ENCODE measurements around the gene NSUN2.

NSUN2 gene

GRCh38 chr5:6586647-6587042, 46.2 kb downstream of the NSUN2 start:
- no peaks in the 10 kb centered on the region for H3K36me3 ChIP-seq (ENCODE audit: control insufficient read depth, insufficient read depth, low read length)
- TF ChIP-seq, protein P1, sequence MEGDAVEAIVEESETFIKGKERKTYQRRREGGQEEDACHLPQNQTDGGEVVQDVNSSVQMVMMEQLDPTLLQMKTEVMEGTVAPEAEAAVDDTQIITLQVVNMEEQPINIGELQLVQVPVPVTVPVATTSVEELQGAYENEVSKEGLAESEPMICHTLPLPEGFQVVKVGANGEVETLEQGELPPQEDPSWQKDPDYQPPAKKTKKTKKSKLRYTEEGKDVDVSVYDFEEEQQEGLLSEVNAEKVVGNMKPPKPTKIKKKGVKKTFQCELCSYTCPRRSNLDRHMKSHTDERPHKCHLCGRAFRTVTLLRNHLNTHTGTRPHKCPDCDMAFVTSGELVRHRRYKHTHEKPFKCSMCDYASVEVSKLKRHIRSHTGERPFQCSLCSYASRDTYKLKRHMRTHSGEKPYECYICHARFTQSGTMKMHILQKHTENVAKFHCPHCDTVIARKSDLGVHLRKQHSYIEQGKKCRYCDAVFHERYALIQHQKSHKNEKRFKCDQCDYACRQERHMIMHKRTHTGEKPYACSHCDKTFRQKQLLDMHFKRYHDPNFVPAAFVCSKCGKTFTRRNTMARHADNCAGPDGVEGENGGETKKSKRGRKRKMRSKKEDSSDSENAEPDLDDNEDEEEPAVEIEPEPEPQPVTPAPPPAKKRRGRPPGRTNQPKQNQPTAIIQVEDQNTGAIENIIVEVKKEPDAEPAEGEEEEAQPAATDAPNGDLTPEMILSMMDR (IDR thresholded peaks at IDR 0.05; ENCODE audit: insufficient read depth, low read length, poor library complexity, severe bottlenecking) = no peak
- no peaks in the 10 kb centered on the region; the same call in 1 of the 2 replicates for H3K27me3 ChIP-seq (replicated peaks; ENCODE audit: control insufficient read depth, insufficient read depth, low read length)
- no peak overlapping the region for H3K4me3 ChIP-seq (replicated peaks; ENCODE audit: low read depth, low read length)
- no peak for DNase-seq (ENCODE audit: extremely low read depth, insufficient read length)

DNA sequence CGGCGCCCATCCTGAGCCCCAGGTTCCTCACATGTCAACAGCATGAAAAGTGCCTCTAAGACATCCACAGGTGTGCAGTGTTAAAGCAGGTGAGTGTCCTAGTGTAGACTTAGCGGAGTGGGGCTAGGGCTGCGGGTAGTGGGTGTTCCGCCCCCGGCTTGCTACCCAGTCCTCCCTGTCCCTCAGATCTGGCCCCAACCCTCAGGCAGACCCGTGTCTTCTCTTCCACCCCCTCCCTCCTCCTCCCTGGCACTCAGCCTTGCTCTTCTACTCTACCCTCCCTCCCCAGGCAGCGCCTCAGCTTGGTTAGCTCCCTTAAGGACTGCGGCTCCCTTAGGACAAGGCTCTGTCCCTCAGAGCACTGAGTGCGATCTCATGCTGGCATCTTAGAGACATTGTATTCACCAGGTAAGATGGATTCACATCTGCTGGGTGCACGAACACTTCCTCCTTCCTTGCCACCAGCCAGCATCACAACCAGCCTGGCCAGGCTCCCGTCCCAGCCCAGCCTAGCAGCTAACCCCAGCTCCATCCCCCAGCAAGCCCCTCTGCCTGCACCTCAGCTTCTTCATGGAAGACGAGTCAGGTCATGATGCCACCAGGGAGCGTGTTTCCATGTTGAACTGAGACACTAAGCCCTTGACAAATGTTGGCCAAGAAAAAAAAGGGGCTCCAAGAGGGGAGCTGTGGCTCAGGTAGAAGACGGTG, 46.8 kb downstream of the NSUN2 start:
- no peaks in the 10 kb centered on the region; the same call in 1 of the 2 replicates for H3K27me3 ChIP-seq (replicated peaks; ENCODE audit: control insufficient read depth, insufficient read depth, low read length)
- no peak overlapping the region for H3K4me3 ChIP-seq (replicated peaks; ENCODE audit: low read depth, low read length)
- H3K36me3 ChIP-seq (ENCODE audit: control insufficient read depth, insufficient read depth, low read length) = no peaks in the 10 kb centered on the region
- DNase-seq (ENCODE audit: extremely low read depth, insufficient read length) = no peak
- TF ChIP-seq, protein P1 (IDR thresholded peaks at IDR 0.05; ENCODE audit: insufficient read depth, low read length, poor library complexity, severe bottlenecking) = no peak

DNA sequence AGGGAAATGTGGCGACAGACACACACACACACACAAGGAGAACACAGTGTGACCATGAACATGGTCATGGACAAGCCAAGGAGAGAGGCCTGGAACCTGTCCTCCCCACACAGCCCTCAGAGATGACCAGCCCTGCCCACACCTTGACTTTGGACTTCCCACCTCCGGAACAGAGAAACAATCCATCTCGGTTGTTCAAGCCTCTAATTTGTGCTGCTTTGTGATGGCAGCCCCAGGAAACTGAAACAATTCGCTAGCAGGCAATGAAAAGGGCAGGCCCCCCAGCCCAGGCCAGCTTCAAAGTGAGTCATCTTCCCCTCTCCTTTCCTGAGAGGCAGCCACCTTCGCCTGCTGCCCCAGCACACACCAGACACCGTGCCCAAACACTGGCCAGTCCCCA, 47.7 kb downstream of the NSUN2 start:
- Histone ChIP-seq H3K27me3 (replicated peaks; ENCODE audit: control insufficient read depth, insufficient read depth, low read length) (no peaks in the 10 kb centered on the region; the same call in 1 of the 2 replicates), H3K4me3 (replicated peaks; ENCODE audit: low read depth, low read length) (no peak overlapping the region), H3K36me3 (ENCODE audit: control insufficient read depth, insufficient read depth, low read length) (no peaks in the 10 kb centered on the region)
- TF ChIP-seq, protein P1 (IDR thresholded peaks at IDR 0.05; ENCODE audit: insufficient read depth, low read length, poor library complexity, severe bottlenecking) = no peak
- no peak for DNase-seq (ENCODE audit: extremely low read depth, insufficient read length)

DNA sequence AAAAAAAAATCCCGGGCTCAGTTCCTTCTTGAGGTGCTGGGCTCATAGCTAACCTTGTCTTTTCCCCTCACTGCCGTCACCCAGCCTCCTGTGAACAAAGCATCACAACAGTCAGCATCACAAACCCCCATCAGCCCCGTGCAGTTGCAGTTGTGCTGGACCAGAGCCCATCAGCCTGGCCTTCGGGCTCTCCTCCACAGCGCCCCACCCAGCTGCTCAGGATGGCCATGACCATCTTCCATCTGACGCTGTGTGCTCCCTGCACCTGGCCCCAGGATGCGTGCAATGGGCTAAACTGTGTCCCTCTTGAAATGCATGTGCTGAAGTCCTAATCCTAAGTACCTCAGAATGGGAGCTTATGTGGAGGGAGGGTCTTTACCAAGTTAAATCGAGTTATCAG, 48.1 kb downstream of the NSUN2 start:
- Histone ChIP-seq H3K36me3 (ENCODE audit: control insufficient read depth, insufficient read depth, low read length) (no peaks in the 10 kb centered on the region), H3K4me3 (replicated peaks; ENCODE audit: low read depth, low read length) (no peak overlapping the region), H3K27me3 (replicated peaks; ENCODE audit: control insufficient read depth, insufficient read depth, low read length) (no peaks in the 10 kb centered on the region; the same call in 1 of the 2 replicates)
- no peak for DNase-seq (ENCODE audit: extremely low read depth, insufficient read length)
- TF ChIP-seq, protein P1 (IDR thresholded peaks at IDR 0.05; ENCODE audit: insufficient read depth, low read length, poor library complexity, severe bottlenecking) = no peak

DNA sequence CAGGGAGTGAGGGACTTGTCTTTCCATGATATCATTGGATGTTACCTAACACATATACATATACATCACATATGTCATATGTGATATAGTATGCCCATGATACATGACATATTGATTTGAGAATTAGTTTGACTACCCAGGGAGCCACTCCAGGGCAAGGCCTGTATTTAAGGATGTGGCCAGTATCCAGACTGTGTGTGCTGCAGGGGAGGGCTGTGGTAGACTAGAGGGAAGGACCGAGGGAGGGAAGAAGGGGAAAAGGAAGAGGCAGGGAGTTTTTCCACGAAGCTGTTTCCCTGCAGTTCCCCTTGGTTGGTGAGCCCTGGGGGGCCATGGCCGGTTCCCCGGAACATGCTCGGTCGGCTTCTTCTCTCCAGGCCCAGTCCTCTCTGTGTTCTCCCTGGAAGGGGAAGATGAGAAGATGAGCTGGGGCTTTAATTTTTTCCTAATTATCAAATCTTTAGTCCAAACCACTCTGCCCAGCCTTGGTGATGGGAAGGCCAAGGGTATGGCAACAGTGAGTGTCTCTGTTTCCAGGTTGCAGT, 48.7 kb downstream of the NSUN2 start:
- no peak for DNase-seq (ENCODE audit: extremely low read depth, insufficient read length)
- TF ChIP-seq, protein P1 (IDR thresholded peaks at IDR 0.05; ENCODE audit: insufficient read depth, low read length, poor library complexity, severe bottlenecking) = no peak
- H3K4me3 ChIP-seq (replicated peaks; ENCODE audit: low read depth, low read length) = no peak overlapping the region
- H3K27me3 ChIP-seq (replicated peaks; ENCODE audit: control insufficient read depth, insufficient read depth, low read length) = no peaks in the 10 kb centered on the region; the same call in 1 of the 2 replicates
- H3K36me3 ChIP-seq (ENCODE audit: control insufficient read depth, insufficient read depth, low read length) = no peaks in the 10 kb centered on the region
